CD4-positive, alpha-beta T cell treated with Interleukin-12 subunit alpha and Interleukin-12 subunit beta, for 1 hour (primary cell): Measurements from ENCODE around the gene SLC24A3.
A peak's percentile ranks its signal among the peaks of the same experiment; 100 is the strongest.
"Not testable (repeated sequence)": the region's sequence is repeated elsewhere in the genome, so short reads cannot be mapped to it uniquely, and the experiment has no call there.

ENCODE experiments used
- DNase-seq: peaks from one replicate; pipeline ENCODE4 v3.0.0-alpha.2; 2020

SLC24A3 gene

DNA sequence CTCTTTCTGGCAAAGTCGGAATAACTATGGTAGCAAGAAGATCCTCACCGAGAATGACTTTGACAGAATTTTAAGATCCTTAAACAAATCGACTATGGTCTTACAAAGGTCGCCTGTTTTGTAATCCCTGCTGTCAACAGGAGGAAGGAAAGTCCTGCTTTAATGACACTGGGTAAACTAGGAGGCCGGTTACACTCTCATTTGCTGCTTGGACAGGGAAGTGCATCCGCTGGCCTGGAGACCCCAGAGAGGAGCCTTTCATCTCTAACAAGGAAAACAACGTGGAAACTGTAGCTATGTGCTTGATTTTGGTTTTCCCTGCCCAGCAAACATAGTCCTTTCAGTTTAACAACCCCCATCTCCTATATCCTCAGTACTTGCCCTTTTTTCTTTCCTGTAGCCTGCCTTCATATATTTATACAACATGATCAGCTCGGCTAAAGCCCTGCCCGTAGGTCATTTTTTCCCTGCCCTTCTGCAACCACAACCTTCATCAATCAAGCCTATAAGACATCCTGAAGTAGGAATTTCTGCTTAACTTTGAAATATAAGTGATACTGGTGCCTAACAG is 448.5 kb downstream of the SLC24A3 start:
- no peak for DNase-seq

DNA sequence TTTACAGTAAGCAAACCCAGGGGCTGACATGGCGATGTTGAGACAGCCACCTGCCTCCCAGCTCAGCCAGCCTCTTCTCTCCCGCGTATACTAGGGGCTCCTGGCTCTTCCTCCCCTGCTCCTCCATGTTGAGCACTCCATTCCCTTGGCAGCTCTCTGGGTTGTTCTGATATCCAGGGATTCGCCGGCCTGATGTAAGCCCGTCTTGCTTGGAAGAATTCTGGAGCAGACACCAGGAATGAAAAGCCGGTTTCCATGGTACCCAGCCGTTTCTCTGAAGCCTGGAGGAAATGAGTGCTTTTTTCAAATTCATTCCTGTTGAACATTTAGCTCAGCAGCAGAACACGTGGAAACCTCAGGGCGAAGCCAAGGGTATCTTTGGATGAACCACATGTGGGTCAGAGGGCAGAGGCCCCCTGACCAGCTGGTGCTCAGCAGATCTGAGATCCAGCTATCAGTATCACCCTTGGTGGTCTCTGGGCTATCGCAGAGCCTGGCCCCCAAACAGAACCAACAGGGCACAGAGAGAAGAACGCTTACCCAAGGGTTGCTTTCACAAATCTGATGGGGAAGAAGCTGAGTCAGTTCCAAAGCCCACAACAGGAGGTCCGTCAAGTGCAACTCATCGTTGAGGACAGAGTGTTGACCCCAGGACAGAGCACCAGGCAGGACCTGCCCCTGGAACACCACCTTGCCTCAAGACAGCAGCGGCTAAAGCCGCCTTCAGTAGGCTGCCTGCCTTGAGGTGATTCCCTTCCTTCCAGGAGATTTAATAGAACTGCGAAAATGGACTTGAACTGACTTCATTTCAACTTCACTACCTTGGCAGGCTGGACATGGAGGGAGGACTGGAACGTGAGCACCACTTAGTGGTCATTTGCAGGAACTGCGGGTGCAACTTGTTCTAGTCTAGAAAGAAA is 449.5 kb downstream of the SLC24A3 start:
- peak; percentile 37 for DNase-seq

DNA sequence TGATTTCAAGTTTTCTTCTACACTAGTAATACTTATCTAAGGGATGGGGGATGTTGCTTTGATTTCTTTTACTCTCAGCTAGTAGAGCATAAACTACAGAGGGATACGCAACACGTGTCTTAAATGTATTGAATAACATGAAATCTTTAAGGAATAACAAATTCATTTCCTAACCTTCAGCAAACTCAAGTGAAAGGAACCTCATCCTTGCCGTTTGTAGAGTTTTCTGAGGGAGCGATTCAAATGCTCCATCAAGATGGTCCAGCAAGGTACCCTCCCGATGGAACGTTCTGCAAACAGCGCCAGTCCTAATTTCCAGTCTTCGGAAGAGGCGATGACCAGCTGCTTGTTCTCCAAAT is 450.2 kb downstream of the SLC24A3 start:
- no peak for DNase-seq

DNA sequence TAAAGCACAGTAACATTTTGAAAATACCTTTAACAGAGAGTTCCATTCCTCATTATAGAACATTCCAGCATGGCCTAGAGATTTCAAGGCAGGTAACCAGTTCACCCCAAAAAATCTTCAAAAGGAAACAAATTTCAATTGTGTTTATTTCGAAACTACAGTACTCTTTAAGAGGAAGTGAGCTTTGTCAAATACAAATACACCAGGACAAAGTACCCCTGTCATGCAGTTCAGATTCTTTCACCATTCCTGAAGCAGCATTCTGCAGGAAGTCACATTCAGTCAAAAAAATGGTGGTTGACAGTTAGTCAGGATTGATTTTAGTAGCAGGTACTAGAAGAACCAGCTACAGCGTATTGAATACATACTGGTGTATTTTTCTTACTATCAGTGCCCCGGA is 456.0 kb downstream of the SLC24A3 start:
- DNase-seq, result no peak

DNA sequence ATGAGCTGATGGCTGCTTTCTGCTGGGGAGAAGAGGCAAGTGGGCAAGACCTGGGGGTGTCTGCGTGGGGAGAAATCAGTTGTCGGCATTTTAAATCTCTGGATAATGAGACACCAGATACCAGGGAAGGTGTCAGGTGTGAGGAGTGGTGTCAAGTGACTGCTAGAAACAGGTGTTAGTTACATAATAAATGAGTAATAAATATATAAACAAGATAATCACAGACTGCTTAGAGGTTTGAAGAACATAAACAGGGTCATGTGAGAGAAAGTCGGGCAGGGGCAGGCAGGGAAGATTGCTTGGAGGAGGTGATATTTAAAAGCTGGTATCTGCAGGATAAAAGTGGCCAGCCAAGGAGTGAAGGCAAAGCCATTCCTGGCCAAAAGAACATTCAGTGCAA is 458.4 kb downstream of the SLC24A3 start:
- no peak for DNase-seq

DNA sequence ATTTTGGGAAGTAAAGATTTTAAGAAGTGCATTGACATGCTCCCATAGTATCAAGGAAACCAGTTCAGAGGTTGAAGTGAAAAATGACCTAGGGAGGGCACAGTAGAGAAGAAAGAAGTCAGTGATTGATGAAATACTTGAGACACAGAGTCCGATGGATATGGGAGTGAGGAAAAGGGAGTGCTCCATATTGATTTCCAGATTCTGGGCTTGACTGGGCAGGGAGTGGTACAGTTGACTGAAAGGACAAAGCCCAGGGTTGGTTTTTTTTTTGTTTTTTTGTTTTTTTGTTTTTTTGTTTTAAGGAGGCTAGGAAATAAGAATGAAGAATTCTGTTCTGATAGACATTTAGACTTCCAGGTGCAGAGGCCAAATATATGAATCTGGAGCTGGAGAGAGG is 458.9 kb downstream of the SLC24A3 start:
- no peak for DNase-seq

DNA sequence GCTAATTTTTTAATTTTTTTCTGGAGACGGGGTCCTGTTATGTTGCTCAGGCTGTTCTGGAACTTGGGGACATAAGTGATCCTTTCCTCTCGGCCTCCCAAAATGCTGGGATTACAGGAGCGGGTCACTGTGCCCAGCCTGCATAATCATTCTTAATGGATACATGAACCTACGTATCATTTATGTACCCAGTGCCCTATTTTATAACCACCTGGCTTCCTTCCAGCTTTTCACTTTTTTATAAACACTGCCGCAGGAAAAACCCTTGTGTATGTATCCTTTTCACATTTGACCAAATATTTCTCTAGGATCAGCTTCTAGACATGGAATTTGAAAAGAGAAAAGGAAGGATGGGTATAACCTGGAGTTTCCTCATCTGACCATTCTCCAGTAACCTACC is 460.1 kb downstream of the SLC24A3 start:
- no peak for DNase-seq

DNA sequence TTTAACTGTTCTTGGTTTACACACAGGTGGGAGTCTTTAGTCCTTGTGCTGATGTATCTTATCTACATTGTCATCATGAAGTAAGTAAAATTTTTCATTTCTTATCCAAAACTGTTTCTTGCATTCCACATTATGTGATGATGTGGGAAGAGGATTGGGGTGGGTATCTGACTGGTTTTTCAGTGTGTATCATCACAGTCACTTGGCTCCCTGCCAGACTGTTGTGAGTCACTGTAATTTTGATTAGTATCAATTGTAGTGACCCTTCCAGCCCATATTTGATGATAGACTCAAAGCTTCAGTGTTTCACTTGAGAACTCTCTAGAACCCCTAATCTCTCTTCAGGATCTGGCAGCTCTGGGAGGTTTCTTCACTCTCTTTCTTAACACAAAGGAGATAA is 461.1 kb downstream of the SLC24A3 start:
- DNase-seq, result no peak

DNA sequence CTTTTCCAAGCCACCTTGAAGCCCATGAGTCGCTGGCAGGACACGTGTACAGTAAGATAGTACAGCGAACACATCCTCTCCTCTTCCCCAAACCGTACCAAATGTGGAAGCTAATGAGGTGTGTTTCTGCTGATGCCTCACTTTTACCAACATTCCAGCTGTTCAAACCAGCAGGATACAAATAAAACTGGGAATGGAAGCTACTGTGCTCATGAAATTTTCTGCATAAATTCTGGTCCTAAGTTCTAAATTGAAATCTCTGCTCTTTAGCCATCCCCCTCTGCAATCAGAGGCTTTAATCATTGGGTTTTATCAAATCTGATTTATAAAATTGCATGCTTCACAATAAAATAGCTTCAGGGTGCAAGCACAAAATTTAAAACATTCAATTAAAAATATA is 463.8 kb downstream of the SLC24A3 start:
- no peak for DNase-seq

DNA sequence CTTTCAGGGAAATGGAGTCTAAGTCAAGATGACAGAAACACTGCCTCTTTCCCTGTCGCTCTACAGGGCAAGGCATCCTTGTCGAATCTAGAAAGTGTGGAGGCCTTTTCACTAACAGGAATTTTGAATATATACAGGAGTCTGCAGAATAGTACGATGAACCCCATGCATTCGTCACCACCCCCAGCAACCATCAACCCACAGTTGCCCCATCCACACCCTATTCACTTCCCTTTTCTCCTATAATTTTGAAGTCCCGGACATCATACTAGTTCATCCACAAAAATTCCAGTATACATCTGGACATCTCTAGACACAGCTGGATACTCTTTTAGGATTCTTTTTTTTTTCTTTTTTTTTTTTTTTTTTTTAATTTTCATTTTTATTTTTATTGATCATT is 464.9 kb downstream of the SLC24A3 start:
- DNase-seq, result no peak

DNA sequence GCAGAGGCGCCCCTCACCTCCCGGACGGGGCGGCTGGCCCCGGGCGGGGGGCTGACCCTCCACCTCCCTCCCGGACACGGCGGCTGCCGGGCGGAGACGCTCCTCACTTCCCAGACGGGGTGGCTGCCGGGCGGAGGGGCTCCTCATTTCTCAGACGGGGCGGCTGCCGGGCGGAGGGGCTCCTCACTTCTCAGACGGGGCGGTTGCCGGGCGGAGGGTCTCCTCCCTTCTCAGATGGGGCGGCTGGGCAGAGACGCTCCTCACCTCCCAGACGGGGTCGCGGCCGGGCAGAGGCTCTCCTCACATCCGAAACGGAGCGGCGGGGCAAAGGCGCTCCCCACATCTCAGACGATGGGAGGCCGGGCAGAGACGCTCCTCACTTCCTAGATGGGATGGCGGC is 466.1 kb downstream of the SLC24A3 start:
- DNase-seq, result not testable (repeated sequence)

DNA sequence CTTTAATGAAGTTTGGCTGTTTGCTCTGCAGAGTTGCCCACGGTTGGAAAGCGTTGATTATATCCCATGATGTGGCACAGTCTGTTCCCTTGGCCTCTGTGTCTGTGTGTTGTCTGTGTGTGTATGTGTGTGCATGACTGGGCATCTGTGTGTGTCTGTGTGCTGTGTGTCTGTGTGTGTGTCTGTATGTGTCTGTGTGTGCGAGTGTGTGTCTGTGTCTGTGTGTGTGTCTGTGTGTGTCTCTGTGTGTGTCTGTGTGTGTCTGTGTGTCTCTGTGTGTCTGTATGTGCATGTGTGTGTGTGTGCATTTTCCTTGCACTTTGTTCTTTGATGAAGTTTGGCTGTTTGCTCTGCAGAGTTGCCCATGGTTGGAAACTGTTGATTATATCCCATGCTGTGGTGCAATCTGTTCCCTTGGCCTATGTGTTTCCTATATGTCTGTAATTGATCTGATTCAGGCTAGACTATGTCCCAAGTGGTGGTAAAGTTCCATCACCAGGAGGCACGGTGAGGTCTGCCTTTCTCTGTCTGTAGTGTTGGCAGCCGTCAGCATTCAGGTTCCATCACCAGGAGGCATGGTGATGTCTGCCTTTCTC is 467.6 kb downstream of the SLC24A3 start:
- no peak for DNase-seq

DNA sequence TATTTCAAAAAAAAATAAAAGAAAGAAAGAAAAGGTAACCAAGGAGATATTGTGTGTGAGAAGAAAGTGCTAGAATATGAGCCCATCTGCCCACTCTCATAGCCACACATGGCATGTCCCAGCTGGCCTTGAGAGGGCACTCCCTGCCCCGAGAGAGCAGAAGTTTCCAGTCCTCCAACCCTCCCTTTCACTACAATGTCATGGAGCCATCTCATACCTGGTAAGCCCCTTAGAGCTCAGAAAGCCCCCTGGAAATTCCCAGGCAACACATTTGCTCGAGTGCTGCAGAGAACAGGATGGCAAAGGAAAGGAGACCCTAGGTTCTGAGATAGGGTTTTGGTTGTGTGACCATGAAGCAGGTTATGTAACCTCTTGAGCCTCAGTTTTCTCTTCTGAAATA is 469.8 kb downstream of the SLC24A3 start:
- DNase-seq, result no peak

DNA sequence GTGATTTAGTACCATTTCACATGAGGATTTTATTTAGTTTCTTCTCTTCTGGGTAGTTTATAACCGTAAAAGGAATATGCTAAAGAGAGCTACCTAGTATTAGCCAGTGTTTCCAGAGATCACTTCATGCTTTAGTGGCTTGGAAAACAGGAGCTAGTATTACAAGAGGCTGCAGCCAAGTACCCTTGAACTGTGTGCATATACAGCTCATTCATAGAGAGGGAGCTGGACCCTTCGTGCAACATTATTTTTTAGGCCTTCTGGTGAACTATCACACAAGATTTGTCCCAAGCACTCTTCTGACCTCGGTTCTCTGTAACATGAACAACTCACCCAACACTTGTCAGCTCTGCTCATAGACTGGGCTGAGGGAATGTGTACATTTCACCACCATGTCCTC is 470.7 kb downstream of the SLC24A3 start:
- no peak for DNase-seq

DNA sequence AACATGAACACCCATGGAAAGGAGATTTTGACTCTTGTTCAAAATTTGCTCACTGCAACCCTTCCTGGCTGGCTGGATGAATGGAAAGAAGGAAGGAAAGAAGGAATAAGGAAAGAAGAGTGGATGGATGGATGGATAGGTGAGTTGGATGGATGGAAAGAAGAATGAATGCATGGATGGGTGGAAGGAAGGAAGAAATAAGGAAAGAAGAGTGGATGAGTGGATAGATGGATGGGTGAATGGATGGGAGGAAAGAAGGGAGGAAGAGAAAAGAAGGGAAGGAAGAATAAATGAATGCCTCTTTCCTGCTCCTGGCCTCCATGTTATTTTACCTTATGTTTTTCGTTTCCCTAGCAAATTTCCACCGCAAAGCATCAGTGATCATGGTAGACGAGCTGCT is 471.4 kb downstream of the SLC24A3 start:
- no peak for DNase-seq

DNA sequence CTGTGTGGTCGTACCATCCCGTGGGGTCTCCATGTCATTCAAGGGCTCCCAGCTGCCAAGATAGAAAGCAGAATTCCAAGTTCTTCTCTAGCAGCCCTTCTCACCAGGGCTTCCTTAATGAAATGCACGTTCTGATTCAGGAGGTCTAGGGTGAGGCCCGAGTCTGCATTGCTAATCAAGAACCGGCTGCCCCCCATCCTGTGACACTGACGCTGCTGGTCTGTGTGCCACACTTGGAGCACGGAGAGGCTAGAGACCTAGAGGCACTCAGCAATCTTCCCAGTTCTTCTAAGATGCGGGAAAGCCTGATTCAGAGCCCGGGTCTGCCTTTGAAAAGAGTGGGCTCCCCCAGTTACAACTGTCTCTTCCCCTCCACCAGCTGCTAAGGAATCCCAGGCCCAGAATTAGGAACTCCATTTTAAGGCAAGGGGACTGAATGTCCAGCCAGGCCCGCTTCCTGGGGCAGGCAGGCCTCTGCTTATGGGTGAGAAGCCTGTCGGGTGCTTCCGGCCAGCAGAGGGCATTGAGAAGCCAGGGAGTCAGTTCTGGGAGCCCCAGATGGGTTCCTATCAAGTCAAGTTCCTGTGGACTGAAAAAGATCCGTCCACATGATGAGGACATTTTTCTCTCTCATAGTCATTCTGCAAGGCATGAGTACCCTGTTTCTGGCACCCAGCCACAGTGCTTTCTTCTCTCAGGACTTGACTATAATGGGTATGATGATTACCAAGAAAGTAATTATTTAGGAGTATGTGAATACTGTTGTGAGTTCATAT is 475.8 kb downstream of the SLC24A3 start:
- no peak for DNase-seq

DNA sequence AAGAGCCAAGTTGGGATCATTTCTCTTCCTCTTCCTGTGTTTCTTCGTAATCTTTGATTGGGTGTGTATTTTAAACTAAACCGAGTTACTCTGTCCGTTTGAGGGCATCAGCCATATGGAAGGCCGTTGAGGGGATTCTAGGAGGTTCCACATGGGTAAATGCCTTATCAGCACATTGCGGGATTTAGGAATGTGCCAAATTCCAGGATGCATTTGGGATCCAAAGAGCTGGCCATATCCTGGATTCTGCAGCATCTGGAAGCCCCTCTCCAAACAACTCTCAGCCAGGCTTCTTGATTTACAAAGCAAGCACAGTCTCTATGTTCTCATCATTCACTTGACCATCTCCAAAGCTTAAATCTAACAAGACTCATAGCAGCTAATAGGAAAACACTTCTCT is 478.0 kb downstream of the SLC24A3 start:
- no peak for DNase-seq

DNA sequence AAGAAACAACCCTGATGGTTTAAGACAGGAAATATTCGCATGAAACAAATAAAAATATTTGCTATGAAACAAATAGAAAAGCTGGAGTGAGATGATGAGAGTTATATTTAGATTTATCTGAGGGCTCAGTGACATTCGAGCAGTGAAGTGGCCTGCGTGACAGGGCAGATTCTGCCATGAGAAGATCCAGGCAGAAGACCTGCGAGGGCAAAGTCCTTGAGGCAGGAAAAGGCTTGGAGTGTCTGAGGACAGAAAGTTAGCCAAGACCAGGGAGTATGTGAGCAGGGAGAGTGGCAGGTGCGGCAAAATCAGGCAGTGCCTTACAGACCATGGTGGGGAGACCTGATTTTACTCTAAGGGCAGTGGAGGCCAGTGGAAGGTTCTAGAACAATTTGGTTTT is 478.7 kb downstream of the SLC24A3 start:
- no peak for DNase-seq

DNA sequence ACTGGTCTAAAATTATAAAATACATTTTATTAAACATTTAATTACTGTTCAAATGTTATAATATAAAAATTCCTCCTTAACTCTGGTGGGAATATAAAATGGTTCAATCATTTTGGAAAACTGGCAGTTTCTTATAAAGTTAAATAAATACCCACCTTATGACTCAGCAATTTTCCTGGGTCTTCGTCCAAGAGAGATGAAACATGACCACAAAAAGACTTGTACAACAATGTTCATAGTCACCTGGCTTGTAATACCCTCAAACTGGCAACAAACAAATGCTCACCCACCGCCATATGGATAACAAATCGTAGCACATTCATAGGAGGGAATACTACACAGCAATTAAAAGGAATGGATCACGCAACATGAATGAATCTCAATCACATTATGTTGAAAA is 479.7 kb downstream of the SLC24A3 start:
- DNase-seq, result no peak

DNA sequence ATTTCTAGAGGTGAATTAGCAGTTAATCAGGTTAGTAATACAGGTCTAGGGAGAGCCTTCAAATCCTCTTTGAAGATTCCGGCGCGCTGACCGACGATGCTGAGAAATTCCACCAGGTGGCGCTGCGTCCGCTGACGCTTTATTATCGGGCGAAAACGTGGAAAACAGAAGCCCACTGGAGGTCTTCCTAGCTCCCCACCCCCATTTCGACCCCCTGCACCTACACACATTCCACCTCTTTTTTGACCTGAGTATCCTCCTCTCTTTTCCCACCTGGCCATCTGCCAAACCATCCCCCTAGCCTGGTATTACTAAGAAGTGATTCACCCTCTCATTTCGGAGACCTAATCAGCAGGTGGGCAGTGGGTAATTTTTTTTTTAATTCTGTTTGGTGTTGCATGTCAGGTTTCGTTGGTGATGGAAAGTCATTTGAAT is 480.3 kb downstream of the SLC24A3 start:
- DNase-seq, result peak; percentile 35

DNA sequence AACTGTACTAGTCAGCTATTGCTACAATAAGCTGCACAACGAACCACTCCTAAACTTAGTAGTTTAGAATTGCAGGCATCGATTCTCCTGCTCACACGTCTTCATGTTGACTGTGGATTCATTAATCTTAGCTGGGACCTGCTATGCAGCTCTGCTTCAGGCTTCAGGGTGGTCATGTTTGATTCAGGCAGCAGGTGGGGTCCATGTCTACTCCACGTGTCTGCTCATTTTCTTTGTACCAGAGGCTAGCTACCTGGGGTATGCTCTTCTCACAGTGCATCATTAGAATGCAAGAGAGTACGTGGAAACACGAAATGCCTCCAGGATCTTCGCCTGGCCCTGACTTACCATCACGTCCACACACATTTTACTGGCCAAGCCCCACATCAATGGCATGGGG is 481.1 kb downstream of the SLC24A3 start:
- no peak for DNase-seq

DNA sequence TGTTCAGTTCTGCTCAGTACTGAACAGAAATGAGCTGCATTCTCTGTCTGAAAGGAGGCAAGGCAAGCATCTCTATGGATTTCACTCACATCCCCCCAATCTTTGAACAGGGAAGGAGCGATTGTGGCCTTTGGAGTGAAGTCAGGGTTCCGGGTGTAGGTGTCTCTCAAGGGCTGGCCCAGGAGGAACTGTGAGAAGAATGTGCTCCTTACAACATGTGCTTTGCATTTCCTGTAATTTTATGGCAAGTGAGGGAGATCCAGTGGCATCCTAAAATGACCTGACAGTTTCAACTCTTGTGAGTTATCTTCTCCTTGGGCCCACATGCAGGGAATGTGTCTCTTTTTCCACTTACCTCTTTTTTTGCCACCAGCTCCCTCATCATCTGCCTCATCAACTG is 482.6 kb downstream of the SLC24A3 start:
- DNase-seq, result no peak

DNA sequence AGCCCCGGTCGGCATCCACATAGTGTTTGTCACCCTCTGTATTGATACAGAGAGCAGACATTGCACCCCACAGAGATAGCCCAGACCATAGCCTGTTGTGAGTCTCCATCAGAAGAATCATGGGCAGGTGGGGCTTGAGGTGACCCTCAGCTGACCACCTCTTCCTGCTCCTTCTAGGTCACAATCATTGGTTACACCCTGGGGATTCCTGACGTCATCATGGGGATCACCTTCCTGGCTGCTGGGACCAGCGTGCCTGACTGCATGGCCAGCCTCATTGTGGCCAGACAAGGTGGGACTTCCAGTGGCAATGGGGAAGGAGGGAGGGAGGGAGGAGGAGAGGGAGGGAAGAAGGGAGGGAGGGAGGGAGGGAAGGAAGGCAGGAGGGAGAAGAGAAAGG is 484.2 kb downstream of the SLC24A3 start:
- no peak for DNase-seq

DNA sequence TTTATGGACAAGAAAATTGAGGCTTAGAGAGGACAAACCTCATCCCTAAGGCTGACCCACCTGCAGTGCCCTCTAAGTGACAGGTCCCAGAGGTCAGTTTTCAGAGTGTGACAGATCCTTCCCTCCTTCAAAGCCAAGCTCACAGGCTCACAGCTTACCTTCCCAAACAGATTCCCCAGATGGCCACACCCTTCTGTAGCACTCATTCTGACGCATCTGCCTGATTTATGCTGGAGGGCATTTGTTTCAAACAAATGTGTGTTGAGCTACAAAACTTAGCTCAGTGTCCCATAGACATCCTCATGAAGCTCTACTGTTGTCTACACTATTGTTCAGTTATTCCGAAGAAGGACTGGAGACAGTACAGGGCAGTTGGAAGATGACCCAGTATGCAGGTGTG is 485.0 kb downstream of the SLC24A3 start:
- no peak for DNase-seq
